Colon (tissue), 2 donors: ENCODE measurements around the gene PLCB4.

Experiments
- FAIRE-seq: peaks from 2 replicates; lab custom pipeline; 2012; peaks lifted over from hg19 to GRCh38; lab: Jason Lieb, UNC
- donor health status: control.
- donor health status: control.

Gene PLCB4

GRCh38 chr20:9061434-9061833 is 7.5 kb upstream of the PLCB4 start:
- FAIRE-seq, result no peak

- no peak for FAIRE-seq
Measured at GRCh38 chr20:9062066-9062465, 6.8 kb upstream of the PLCB4 start.

GRCh38 chr20:9066191-9066590 is 2.7 kb upstream of the PLCB4 start:
- no peak for FAIRE-seq

- no peak for FAIRE-seq
Measured at GRCh38 chr20:9068233-9068801, 570 bp upstream of the PLCB4 start.

GRCh38 chr20:9070304-9070703 is 1.4 kb downstream of the PLCB4 start:
- FAIRE-seq, result no peak

- FAIRE-seq, result no peak
Measured at GRCh38 chr20:9071976-9072726, 3.3 kb downstream of the PLCB4 start.

- no peak for FAIRE-seq
Measured at GRCh38 chr20:9072861-9073500, 4.1 kb downstream of the PLCB4 start.

- FAIRE-seq, result no peak
Measured at GRCh38 chr20:9075264-9076095, 6.6 kb downstream of the PLCB4 start.

- FAIRE-seq, result no peak
Measured at GRCh38 chr20:9076440-9076839, 7.6 kb downstream of the PLCB4 start.

- FAIRE-seq, result no peak
Measured at GRCh38 chr20:9078826-9079731, 10.2 kb downstream of the PLCB4 start.

- no peak for FAIRE-seq
Measured at GRCh38 chr20:9081423-9081966, 12.6 kb downstream of the PLCB4 start.

GRCh38 chr20:9082741-9083140 is 13.9 kb downstream of the PLCB4 start:
- no peak for FAIRE-seq

- no peak for FAIRE-seq
Measured at GRCh38 chr20:9087531-9088217, 18.8 kb downstream of the PLCB4 start.

GRCh38 chr20:9088556-9088955 is 19.7 kb downstream of the PLCB4 start:
- no peak for FAIRE-seq

GRCh38 chr20:9092113-9092512 is 23.2 kb downstream of the PLCB4 start:
- FAIRE-seq, result no peak

- no peak for FAIRE-seq
Measured at GRCh38 chr20:9092655-9093054, 23.8 kb downstream of the PLCB4 start.

GRCh38 chr20:9093218-9093957 is 24.5 kb downstream of the PLCB4 start:
- FAIRE-seq, result no peak

GRCh38 chr20:9099372-9099771 is 30.5 kb downstream of the PLCB4 start:
- no peak for FAIRE-seq

GRCh38 chr20:9100691-9101090 is 31.8 kb downstream of the PLCB4 start:
- no peak for FAIRE-seq

GRCh38 chr20:9102456-9102855 is 33.6 kb downstream of the PLCB4 start:
- FAIRE-seq, result no peak
